ENCODE measurements around the gene ALDOB. TPM values are rescaled to one million over a fixed set of nuclear protein-coding genes. Genes with fewer than 3 reads are reported as not detected.
A peak's percentile ranks its signal among the peaks of the same experiment; 100 is the strongest.

The ALDOB gene
- total RNA-seq, 1 donor from 2014 or later: not detected

DNA sequence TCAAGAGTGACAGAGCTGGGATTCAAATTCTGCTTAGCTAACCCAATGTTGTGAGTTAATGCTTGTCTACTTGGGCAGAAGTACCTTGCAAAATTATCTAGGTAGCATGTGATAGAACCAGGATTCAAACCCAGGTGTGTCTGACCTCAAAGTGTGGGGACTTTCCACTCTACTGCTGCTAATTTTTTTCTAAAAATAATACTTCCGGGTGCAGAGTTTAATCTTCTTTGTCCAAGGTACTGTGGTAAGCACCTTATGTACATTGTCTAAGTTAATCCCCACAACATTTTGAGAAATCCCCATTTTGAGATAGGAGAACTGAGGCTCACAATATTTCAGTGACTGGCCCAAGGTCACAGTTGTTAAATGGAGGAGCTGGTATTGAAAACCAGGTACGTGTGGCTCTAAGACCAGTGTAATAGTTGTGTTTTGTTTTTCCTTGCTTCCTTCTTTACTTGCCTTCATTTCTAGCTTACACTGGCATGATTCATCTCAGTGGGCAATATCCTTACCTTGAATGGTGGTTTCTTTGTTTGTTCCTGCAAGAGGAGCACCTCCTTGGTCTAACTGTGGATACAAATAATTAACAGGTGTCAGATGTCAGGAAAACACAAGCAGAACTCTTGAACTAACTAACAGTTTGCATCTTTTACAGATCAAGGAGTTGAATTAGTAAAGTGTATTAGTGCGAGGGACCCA lies 7.5 kb downstream of the ALDOB start:
- TF ChIP-seq, protein P1, sequence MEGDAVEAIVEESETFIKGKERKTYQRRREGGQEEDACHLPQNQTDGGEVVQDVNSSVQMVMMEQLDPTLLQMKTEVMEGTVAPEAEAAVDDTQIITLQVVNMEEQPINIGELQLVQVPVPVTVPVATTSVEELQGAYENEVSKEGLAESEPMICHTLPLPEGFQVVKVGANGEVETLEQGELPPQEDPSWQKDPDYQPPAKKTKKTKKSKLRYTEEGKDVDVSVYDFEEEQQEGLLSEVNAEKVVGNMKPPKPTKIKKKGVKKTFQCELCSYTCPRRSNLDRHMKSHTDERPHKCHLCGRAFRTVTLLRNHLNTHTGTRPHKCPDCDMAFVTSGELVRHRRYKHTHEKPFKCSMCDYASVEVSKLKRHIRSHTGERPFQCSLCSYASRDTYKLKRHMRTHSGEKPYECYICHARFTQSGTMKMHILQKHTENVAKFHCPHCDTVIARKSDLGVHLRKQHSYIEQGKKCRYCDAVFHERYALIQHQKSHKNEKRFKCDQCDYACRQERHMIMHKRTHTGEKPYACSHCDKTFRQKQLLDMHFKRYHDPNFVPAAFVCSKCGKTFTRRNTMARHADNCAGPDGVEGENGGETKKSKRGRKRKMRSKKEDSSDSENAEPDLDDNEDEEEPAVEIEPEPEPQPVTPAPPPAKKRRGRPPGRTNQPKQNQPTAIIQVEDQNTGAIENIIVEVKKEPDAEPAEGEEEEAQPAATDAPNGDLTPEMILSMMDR (IDR thresholded peaks at IDR 0.05; ENCODE audit: insufficient read depth, low read length, severe bottlenecking): no peak
- Histone ChIP-seq H3K36me3 (ENCODE audit: control insufficient read depth, insufficient read depth, low read length) (no peaks in the 10 kb centered on the region), H3K27me3 (ENCODE audit: control insufficient read depth, insufficient read depth, low read length) (no peaks in the 10 kb centered on the region), H3K4me3 (ENCODE audit: low read depth, low read length) (no peak overlapping the region)
- FAIRE-seq (no peak), DNase-seq (ENCODE audit: low read depth) (no peak)

DNA sequence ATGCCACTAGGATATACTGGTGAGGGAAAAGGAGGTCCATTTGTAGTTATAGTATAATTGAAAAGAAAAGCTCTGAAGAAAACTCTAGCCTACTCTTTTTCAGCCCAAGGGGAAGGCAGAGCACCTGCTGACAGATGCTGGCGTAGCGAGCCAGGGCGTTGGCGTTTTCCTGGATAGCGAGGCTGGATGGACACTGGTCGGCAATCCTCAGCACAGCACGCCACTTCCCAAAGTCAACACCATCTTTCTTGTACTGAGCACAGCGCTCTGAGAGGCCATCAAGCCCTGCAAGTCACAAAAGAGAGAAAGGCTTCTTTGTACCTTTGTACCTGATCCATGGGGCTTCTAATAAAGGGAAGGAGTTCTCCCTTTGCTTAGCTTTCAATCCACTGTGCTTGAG lies 8.2 kb downstream of the ALDOB start:
- Histone ChIP-seq H3K4me3 (ENCODE audit: low read depth, low read length) (no peak overlapping the region), H3K36me3 (ENCODE audit: control insufficient read depth, insufficient read depth, low read length) (no peaks in the 10 kb centered on the region), H3K27me3 (ENCODE audit: control insufficient read depth, insufficient read depth, low read length) (no peaks in the 10 kb centered on the region)
- DNase-seq (ENCODE audit: low read depth) (no peak), FAIRE-seq (no peak)
- TF ChIP-seq, protein P1 (IDR thresholded peaks at IDR 0.05; ENCODE audit: insufficient read depth, low read length, severe bottlenecking): no peak

DNA sequence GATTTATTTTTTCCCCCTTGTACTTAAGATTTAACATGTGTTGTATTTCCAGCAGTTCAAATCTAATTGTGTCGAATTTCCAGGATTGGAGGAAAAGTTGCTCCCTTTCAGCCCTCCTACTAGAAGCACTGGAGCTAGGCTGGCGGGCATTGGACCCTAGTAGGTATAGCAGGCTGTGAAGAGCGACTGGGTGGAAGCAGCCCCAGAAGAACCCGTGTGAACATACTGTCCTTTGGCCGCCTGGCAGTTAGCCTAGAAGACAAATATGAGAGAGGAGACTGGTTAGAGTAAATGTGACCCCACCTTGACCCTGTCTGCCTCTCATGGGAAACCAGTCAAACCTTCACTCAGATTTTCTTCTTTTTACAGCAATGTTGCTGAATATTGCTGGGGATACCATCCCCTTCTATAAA lies 13.9 kb downstream of the ALDOB start:
- TF ChIP-seq, protein P1 (IDR thresholded peaks at IDR 0.05; ENCODE audit: insufficient read depth, low read length, severe bottlenecking): no peak
- no peak overlapping the region for H3K4me3 ChIP-seq (ENCODE audit: low read depth, low read length)
- no peaks in the 10 kb centered on the region for H3K27me3 ChIP-seq (ENCODE audit: control insufficient read depth, insufficient read depth, low read length)
- no peak for DNase-seq (ENCODE audit: low read depth)
- H3K36me3 ChIP-seq (ENCODE audit: control insufficient read depth, insufficient read depth, low read length): no peaks in the 10 kb centered on the region
- no peak for FAIRE-seq

DNA sequence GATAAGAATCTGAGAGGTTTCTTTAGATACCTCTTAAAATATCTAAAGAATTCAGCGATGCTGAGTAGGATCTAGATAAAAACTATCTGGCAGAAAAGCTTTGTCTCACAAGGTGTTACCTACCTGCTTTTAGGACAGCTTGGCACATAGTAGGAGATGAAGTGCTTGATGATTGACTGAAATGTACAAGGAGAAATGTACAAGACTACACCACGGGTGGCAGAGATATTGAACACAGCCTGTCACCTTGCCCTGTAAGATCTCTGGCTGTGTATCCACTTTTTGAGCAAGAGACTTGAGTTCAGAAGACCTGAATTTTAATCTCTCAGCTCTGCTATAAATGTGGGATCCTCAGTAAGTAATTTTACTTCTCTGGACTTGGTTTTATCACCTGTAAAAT lies 15.7 kb downstream of the ALDOB start:
- DNase-seq (ENCODE audit: low read depth): no peak
- TF ChIP-seq, protein P1 (IDR thresholded peaks at IDR 0.05; ENCODE audit: insufficient read depth, low read length, severe bottlenecking): no peak
- no peak for FAIRE-seq
- H3K27me3 ChIP-seq (ENCODE audit: control insufficient read depth, insufficient read depth, low read length): no peaks in the 10 kb centered on the region
- H3K4me3 ChIP-seq (ENCODE audit: low read depth, low read length): no peak overlapping the region
- no peaks in the 10 kb centered on the region for H3K36me3 ChIP-seq (ENCODE audit: control insufficient read depth, insufficient read depth, low read length)

DNA sequence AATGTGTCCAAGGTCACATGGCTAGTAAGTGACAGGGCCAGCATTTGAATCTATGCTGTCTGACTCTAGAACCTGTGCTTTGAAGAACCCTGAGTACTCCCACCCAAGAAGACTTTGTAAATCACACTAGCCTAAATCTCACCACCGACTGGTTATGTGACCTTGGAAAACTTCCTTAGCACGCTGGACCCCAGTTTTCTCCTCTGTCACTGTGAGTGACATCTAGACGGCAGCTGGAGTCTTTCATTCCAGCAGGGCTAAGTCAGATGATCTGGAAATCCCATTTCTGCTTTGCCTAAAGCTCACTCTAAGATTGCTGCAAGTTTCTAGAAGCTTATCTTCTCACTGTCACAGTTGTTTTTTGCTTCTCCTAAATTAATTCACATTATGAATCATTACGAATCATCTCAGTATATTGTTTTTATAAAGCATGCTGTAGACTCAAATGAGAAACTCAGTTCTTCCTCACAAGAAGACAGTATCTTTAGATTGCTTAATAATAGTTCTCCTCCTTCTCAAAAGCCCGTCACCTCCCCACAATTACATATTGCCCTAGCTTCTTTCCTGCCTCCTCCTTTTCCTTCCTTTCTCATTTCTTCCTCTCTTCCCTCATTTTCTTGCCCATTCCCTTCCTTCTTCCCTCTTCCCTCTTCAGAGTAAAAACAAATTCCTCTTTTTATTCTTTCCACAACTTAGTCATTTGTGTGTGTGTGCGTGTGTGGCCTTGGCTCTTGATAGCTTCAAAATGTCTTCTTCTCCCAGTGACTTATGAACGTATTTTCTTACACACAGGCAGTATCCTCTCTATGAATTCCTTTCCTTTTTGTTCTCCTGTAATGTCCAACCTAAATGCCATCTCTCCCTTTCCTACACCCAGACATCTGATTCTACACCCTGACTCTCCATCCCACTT lies 16.8 kb downstream of the ALDOB start:
- H3K27me3 ChIP-seq (ENCODE audit: control insufficient read depth, insufficient read depth, low read length): no peaks in the 10 kb centered on the region
- FAIRE-seq (no peak), DNase-seq (ENCODE audit: low read depth) (peak; percentile 58)
- TF ChIP-seq, protein P1 (IDR thresholded peaks at IDR 0.05; ENCODE audit: insufficient read depth, low read length, severe bottlenecking): no peak
- H3K4me3 ChIP-seq (ENCODE audit: low read depth, low read length): no peak overlapping the region
- H3K36me3 ChIP-seq (ENCODE audit: control insufficient read depth, insufficient read depth, low read length): no peaks in the 10 kb centered on the region

Measured in bronchial epithelial cell (primary cell).